Subcutaneous adipose tissue (tissue), 4 donors: ENCODE data around the gene TMIGD2. TPM values are rescaled to one million over a fixed set of nuclear protein-coding genes. Genes with fewer than 3 reads are reported as not detected.

Source experiments
- total RNA-seq, 4 donors: library from RNA; depleted of rRNA; stranded (reverse); fragments of >200 nt; gene quantifications; one replicate each; pipeline ENCODE4 v1.1.0, GENCODE V29; 2016
- TF ChIP-seq, protein P1 (sequence below): fragments of 450-650 bp; IDR thresholded peaks from one replicate; pipeline ENCODE4 v1.5.1; 2016; ENCODE audit warnings: low read depth, mild to moderate bottlenecking, control low read depth, antibody characterized with exemption, moderate library complexity

The TMIGD2 gene
- total RNA-seq, 4 donors from 2014 or later: 0.34 TPM; not detected in 3

DNA sequence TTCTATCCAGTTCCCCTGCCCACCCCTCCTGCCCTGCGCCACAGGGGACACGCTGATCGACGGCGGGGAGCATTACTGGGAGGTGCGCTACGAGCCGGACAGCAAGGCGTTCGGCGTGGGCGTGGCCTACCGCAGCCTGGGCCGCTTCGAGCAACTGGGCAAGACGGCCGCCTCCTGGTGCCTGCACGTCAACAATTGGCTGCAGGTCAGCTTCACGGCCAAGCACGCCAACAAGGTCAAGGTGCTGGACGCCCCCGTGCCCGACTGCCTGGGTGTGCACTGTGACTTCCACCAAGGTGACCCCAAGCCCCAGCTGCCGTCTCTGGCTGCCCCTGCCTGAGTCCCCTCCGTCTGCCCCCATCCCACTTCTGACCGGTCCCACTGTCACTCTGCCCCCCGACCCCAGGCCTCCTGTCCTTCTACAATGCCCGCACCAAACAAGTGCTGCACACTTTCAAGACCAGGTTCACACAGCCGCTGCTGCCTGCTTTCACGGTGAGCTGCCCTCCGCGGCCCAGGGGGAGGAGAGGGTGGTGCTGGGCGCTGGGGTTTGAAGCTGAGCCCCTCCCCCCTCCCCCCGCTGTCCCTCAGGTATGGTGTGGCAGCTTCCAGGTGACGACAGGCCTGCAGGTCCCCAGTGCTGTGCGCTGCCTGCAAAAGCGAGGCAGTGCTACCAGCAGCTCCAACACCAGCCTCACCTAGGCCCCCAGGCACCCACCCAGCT is 20.9 kb upstream of the TMIGD2 start:
- TF ChIP-seq, protein P1, sequence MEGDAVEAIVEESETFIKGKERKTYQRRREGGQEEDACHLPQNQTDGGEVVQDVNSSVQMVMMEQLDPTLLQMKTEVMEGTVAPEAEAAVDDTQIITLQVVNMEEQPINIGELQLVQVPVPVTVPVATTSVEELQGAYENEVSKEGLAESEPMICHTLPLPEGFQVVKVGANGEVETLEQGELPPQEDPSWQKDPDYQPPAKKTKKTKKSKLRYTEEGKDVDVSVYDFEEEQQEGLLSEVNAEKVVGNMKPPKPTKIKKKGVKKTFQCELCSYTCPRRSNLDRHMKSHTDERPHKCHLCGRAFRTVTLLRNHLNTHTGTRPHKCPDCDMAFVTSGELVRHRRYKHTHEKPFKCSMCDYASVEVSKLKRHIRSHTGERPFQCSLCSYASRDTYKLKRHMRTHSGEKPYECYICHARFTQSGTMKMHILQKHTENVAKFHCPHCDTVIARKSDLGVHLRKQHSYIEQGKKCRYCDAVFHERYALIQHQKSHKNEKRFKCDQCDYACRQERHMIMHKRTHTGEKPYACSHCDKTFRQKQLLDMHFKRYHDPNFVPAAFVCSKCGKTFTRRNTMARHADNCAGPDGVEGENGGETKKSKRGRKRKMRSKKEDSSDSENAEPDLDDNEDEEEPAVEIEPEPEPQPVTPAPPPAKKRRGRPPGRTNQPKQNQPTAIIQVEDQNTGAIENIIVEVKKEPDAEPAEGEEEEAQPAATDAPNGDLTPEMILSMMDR: no peak

DNA sequence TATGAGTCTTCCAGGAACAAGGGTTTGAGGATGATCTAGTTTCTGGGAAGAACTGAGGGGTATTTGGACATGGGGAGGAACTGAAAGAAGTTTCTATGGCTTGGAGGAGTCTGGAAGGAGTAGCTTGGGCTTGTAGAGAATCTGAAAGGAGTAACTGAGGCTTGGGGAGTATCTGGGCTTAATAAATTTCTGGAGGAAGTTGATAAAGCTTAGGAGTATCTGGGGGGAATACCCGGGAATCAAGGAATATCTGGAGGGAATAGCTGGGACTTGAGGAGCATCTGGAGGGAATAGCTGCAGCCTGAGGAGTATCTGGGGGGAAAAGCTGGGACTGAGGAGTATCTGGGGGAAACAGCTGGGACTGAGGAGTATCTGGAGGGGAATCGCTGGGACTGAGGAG is 18.2 kb upstream of the TMIGD2 start:
- TF ChIP-seq, protein P1: no peak

DNA sequence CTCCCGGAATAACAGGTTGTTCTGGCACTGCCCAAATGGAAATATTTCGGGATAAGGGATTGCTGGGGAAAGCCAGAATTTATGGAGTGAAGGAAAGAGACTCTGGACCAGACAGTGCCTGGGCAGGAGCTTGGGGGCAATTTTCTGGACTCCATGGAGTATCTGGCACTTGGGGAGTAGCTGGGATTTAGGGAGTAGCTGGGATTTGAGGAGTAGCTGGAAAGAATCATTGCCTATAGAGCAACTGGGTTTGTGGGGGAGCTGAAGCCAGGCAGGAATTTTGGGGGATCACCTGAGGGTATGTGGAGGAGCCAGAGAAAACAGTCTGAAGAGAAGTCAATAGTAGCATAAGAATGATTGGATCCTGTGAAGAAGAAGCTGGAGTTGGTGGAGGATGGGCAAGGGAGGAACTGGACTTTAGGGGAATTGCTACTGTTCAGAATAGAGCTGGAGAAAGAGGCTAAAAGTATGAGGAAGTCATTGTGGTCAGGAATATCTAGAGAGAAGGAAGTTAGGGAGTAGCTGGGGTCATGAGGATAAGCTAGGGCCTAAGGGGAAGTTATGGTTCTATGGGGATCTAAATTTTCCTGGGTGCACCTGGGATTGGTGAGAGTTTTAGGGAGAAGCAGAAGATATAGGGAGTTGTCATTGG is 17.0 kb upstream of the TMIGD2 start:
- TF ChIP-seq, protein P1: no peak

DNA sequence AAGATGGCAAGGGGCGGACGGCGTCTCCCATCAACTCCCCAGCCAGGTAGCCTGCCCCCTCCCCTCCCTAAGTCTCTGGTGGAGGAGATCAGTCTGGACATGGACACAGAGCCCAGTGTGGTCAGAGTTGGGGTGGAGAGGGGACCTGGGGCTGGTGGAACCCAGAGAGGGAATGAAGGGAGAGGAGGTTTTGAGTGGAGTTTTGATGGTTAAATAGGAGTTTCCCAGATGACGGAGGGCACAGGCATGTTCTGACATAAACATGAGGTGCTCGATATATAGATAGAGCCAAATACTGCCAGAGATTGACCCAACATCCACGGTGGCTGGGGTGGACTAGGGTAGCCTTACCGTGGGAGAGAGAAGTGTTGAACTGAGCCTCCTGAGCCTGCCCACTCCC is 16.3 kb upstream of the TMIGD2 start:
- TF ChIP-seq, protein P1: no peak

DNA sequence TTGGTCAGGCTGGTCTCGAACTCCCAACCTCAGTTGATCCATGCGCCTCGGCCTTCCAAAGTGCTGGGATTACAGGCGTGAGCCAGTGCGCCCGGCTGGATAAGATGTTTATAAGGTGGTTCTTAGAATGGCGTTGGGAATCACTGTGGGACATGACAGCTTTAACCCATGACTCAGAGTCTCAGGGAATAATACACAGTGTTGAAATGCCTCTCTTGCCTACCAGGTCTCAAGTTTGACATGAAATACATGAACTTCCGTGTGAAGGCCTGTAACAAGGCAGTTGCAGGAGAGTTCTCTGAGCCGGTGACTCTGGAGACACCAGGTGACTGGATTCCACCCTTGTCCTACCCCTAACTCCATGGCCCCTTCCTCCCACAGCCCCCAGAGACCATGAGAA is 14.8 kb upstream of the TMIGD2 start:
- TF ChIP-seq, protein P1: no peak

DNA sequence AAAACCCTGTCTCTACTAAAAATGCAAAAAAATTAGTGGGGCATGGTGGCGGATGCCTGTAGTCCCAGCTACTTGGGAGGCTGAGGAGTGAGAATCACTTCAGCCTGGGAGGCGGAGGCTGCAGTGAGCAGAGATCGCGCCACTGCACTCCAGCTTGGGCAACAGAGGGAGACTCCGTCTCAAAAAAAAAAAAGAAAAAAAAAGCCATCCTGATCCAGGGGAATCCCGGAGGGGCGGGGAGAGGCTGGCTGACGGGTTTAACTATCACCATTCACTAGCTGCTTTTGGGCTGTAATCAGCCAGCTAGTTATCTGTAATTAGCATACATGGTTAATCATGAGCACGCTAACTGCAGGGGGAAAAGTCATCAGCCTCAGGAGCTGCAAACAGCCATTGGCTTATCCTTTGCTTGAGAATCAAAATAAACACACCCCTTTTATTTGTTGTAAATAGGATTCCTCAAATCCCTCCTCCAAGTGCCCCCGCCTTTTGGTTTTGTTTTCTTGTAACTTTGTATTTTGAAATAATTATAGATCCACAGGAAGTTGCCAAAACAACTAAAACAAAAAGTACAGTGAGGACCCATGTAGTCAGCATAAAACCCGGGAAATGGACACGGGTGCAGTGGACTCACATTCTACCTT is 11.8 kb upstream of the TMIGD2 start:
- TF ChIP-seq, protein P1: no peak
